ENCODE data around the gene EAF1. TPM values are rescaled to one million over a fixed set of nuclear protein-coding genes. Genes with fewer than 3 reads are reported as not detected.
A peak's percentile ranks its signal among the peaks of the same experiment; 100 is the strongest.

EAF1 gene
- total and polyA plus RNA-seq, 2 of the 8 experiments (the other 6 are each of a cell fraction or from before 2014, with no cell fraction given): 13.9 to 26.8 TPM

- Histone ChIP-seq H4K91ac (replicated peaks; ENCODE audit: insufficient read length, low read length) (no peak overlapping the region), H3K56ac (replicated peaks; ENCODE audit: insufficient read length, low read depth, low read length) (no peak overlapping the region), H2AK5ac (ENCODE audit: low read depth, low read length) (no peak overlapping the region), H2AFZ (ENCODE audit: low read length) (peak overlapping the region; percentile 99), H3K14ac (ENCODE audit: insufficient read length) (no peak overlapping the region), H3K79me1 (ENCODE audit: low read depth, low read length) (no peaks in the 10 kb centered on the region), H3K79me2 (ENCODE audit: control insufficient read depth in 1 of 2, insufficient read depth in 2 of 2, low read length in 2 of 2) (no peaks in the 10 kb centered on the region), H3K18ac (ENCODE audit: extremely low read depth, low read length) (peak overlapping the region; percentile 19; the same call in 1 of the 2 replicates), H4K5ac (ENCODE audit: insufficient read length, low read depth, low read length) (peak overlapping the region; percentile 11), H3K23ac (ENCODE audit: insufficient read length) (no peak overlapping the region), H4K8ac (ENCODE audit: extremely low read depth, insufficient read depth, low read length) (no peak overlapping the region; the same call in 1 of the 2 replicates), H3K4me2 (ENCODE audit: insufficient read depth in 1 of 2, low read depth in 2 of 2, low read length in 2 of 2) (peak overlapping the region; percentile 9 to 60; a peak in 3 of 4 replicates), H3K4ac (replicated peaks; ENCODE audit: insufficient read length, low read depth, low read length) (no peak overlapping the region), H2BK120ac (replicated peaks; ENCODE audit: low read depth, low read length) (no peak overlapping the region), H3K23me2 (ENCODE audit: low read depth, low read length) (no peaks in the 10 kb centered on the region), H3K9ac (replicated peaks in 1 of 4; ENCODE audit: extremely low read depth in 1 of 4, low read depth in 3 of 4, low read length in 3 of 4) (no peak overlapping the region; a peak in 1 of 7 replicates), H3K27ac (ENCODE audit: low read depth, low read length) (peak overlapping the region; percentile 79), H3K27me3 (replicated peaks in 1 of 4; ENCODE audit: control insufficient read depth in 3 of 4, extremely low read depth in 1 of 4, insufficient read depth in 3 of 4, low read length in 3 of 4) (no peaks in the 10 kb centered on the region), H3K4me3 (ENCODE audit: extremely low read depth in 1 of 4, insufficient read depth in 2 of 4, low read depth in 3 of 4, low read length in 4 of 4) (peak overlapping the region in 1 of 4 experiments; percentile 32; a peak in 2 of 8 replicates), H2BK12ac (ENCODE audit: low read depth, low read length) (no peak overlapping the region), H2BK20ac (ENCODE audit: low read length) (no peak overlapping the region), H2BK15ac (ENCODE audit: low read length) (no peak overlapping the region), H3K4me1 (replicated peaks in 1 of 4; ENCODE audit: control insufficient read depth in 3 of 4, insufficient read depth in 4 of 4, low read length in 3 of 4) (peaks cover 0 to 3% (median 0%) of the 10 kb centered on the region in 4 experiments; a peak in 3 of 7 replicates), H3K36me3 (ENCODE audit: control insufficient read depth in 2 of 4, insufficient read depth in 4 of 4, low read length in 3 of 4) (no peaks in the 10 kb centered on the region), H4K20me1 (replicated peaks in 1 of 2; ENCODE audit: control insufficient read depth in 1 of 2, insufficient read depth in 2 of 2, low read length in 2 of 2) (no peaks in the 10 kb centered on the region), H3K9me3 (ENCODE audit: insufficient read depth in 2 of 2, low read depth in 1 of 2, low read length in 1 of 2) (no peaks in the 10 kb centered on the region), H2BK5ac (ENCODE audit: low read depth, low read length) (no peak overlapping the region)
- CTCF ChIA-PET (ENCODE audit: partially characterized antibody): interaction anchor here (0.7 to 3.9 kb wide), 18 partner anchors 10 to 275 kb away, joined by 3 to 50 read pairs (median 4); no protein-coding TSS in a partner anchor
- FAIRE-seq: peak; percentile 87
- WGBS, 2 experiments (ENCODE audit: extremely low coverage in 1 of 2, insufficient coverage in 1 of 2, insufficient read length in 1 of 2, insufficient replicate concordance in 2 of 2, low coverage in 1 of 2, low lambda C conversion rate in 2 of 2, missing lambda C conversion rate in 1 of 2): 26% methylated on average over 16 of the region's 16 CpGs; no CpG with 5 or more reads in 1 of the 2 experiments
- peak; percentile 66 to 91 for DNase-seq (ENCODE audit: low read depth in 1 of 2, low spot score in 2 of 2)
- POLR2A ChIA-PET (ENCODE audit: partially characterized antibody): no interaction called here
- TF ChIP-seq YY1 (IDR thresholded peaks at IDR 0.05; ENCODE audit: low read depth, low read length): peak; percentile 99
- no peak for TF ChIP-seq TEAD4 (IDR thresholded peaks at IDR 0.05; ENCODE audit: low read depth, low read length)
- TF ChIP-seq GABPA (IDR thresholded peaks at IDR 0.05; ENCODE audit: borderline replicate concordance, insufficient read depth, low read length): peak; percentile 87; the same call in 1 of the 2 replicates
- TF ChIP-seq CTCF (IDR thresholded peaks at IDR 0.05; ENCODE audit: control extremely low read depth in 1 of 3, insufficient read depth in 1 of 3, low read depth in 1 of 3, low read length in 3 of 3): peak; percentile 67 to 86 (median 81)
- peak; percentile 81 to 85 for TF ChIP-seq RAD21 (IDR thresholded peaks at IDR 0.05 in 1 of 2, conservative IDR thresholded peaks at IDR 0.05 in 1 of 2; ENCODE audit: low read depth in 2 of 2, low read length in 2 of 2)
- TF ChIP-seq ASH2L (IDR thresholded peaks at IDR 0.05; ENCODE audit: low read length): peak; percentile 38
- TF ChIP-seq JUND (IDR thresholded peaks at IDR 0.05; ENCODE audit: low read length): 0 out of 2 replicates have a peak, but pooled peaks have one; percentile 18
- TF ChIP-seq ATF3 (IDR thresholded peaks at IDR 0.05; ENCODE audit: insufficient read depth, low read depth, low read length): no peak
Observed at GRCh38 chr3:15377961-15378791, 49.2 kb upstream of the EAF1 start.

Measured in H1 (cell line).